ENCODE results near the gene GPR62. TPM values are rescaled to one million over a fixed set of nuclear protein-coding genes. Genes with fewer than 3 reads are reported as not detected.

Gene GPR62
- total and polyA plus RNA-seq, 2 experiments from 2014 or later = not detected

- WGBS, 2 experiments (ENCODE audit: low coverage in 1 of 2, low lambda C conversion rate in 2 of 2, missing lambda C conversion rate in 2 of 2) = 92 to 94% methylated on average over 13 of the region's 13 CpGs
- no peak for TF ChIP-seq EZH2phosphoT487 (IDR thresholded peaks at IDR 0.05; ENCODE audit: insufficient read depth, low read depth)
- no peak for TF ChIP-seq EZH2 (IDR thresholded peaks at IDR 0.05; ENCODE audit: insufficient read depth, poor library complexity, severe bottlenecking)
- H3K27ac ChIP-seq = no peak overlapping the region
- H3K4me3 ChIP-seq = no peak overlapping the region
- in situ Hi-C loops (cut with MboI) = no loop called here
- no peak overlapping the region for H3K4me2 ChIP-seq (ENCODE audit: unreplicated experiment)
- no peak overlapping the region for H2AFZ ChIP-seq
- H3K4me1 ChIP-seq (ENCODE audit: insufficient read depth) = peaks cover 13% of the 10 kb centered on the region
- no peaks in the 10 kb centered on the region for H3K9me3 ChIP-seq (ENCODE audit: low read depth)
- no peaks in the 10 kb centered on the region for H3K27me3 ChIP-seq (replicated peaks; ENCODE audit: insufficient read depth)
- no peak for DNase-seq
- no peaks in the 10 kb centered on the region for H4K20me1 ChIP-seq (ENCODE audit: insufficient read depth)
- no peaks in the 10 kb centered on the region for H3K9me2 ChIP-seq (ENCODE audit: insufficient read depth)
- peaks cover 39% of the 10 kb centered on the region for H3K79me2 ChIP-seq (ENCODE audit: insufficient read depth)
- H3F3A ChIP-seq (ENCODE audit: insufficient read depth) = peaks cover 13% of the 10 kb centered on the region; the same call in 1 of the 2 replicates
- no peaks in the 10 kb centered on the region; the same call in 1 of the 2 replicates for H3K36me3 ChIP-seq (ENCODE audit: low read depth)
- H3K9ac ChIP-seq = no peak overlapping the region
These were observed 17.4 kb upstream of the GPR62 start for GRCh38 chr3:51937611-51938450.

- Histone ChIP-seq H3K4me2 (ENCODE audit: unreplicated experiment) (no peak overlapping the region), H3K4me1 (ENCODE audit: insufficient read depth) (peaks cover 20% of the 10 kb centered on the region), H4K20me1 (ENCODE audit: insufficient read depth) (no peaks in the 10 kb centered on the region), H3K4me3 (no peak overlapping the region), H3K27me3 (replicated peaks; ENCODE audit: insufficient read depth) (no peaks in the 10 kb centered on the region), H3K9me3 (ENCODE audit: low read depth) (no peaks in the 10 kb centered on the region), H3F3A (ENCODE audit: insufficient read depth) (peaks cover 13% of the 10 kb centered on the region; the same call in 1 of the 2 replicates), H3K9me2 (ENCODE audit: insufficient read depth) (no peaks in the 10 kb centered on the region), H2AFZ (no peak overlapping the region), H3K36me3 (ENCODE audit: low read depth) (no peaks in the 10 kb centered on the region; the same call in 1 of the 2 replicates), H3K27ac (no peak overlapping the region), H3K9ac (no peak overlapping the region), H3K79me2 (ENCODE audit: insufficient read depth) (peaks cover 39% of the 10 kb centered on the region)
- no peak for TF ChIP-seq EZH2 (IDR thresholded peaks at IDR 0.05; ENCODE audit: insufficient read depth, poor library complexity, severe bottlenecking)
- no peak for TF ChIP-seq EZH2phosphoT487 (IDR thresholded peaks at IDR 0.05; ENCODE audit: insufficient read depth, low read depth)
- 92 to 94% methylated on average over 9 of the region's 9 CpGs for WGBS, 2 experiments (ENCODE audit: low coverage in 1 of 2, low lambda C conversion rate in 2 of 2, missing lambda C conversion rate in 2 of 2)
- in situ Hi-C loops (cut with MboI) = no loop called here
- no peak for DNase-seq
These were observed 16.3 kb upstream of the GPR62 start for GRCh38 chr3:51938780-51939425.

GRCh38 chr3:51940648-51941462 is 14.3 kb upstream of the GPR62 start:
- Histone ChIP-seq H2AFZ (peak overlapping the region; percentile 76), H3K4me2 (ENCODE audit: unreplicated experiment) (peak overlapping the region; percentile 95), H4K20me1 (ENCODE audit: insufficient read depth) (no peaks in the 10 kb centered on the region), H3K27me3 (replicated peaks; ENCODE audit: insufficient read depth) (no peaks in the 10 kb centered on the region), H3K4me3 (peak overlapping the region; percentile 92), H3K79me2 (ENCODE audit: insufficient read depth) (peaks cover 39% of the 10 kb centered on the region), H3K9me3 (ENCODE audit: low read depth) (no peaks in the 10 kb centered on the region), H3F3A (ENCODE audit: insufficient read depth) (peaks cover 13% of the 10 kb centered on the region; the same call in 1 of the 2 replicates), H3K36me3 (ENCODE audit: low read depth) (no peaks in the 10 kb centered on the region; the same call in 1 of the 2 replicates), H3K9me2 (ENCODE audit: insufficient read depth) (no peaks in the 10 kb centered on the region), H3K4me1 (ENCODE audit: insufficient read depth) (peaks cover 20% of the 10 kb centered on the region), H3K9ac (peak overlapping the region; percentile 89), H3K27ac (peak overlapping the region; percentile 69)
- 19 to 24% methylated on average over 13 of the region's 13 CpGs for WGBS, 2 experiments (ENCODE audit: low coverage in 1 of 2, low lambda C conversion rate in 2 of 2, missing lambda C conversion rate in 2 of 2)
- in situ Hi-C loops (cut with MboI) = no loop called here
- DNase-seq = peak; percentile 72
- TF ChIP-seq EZH2 (IDR thresholded peaks at IDR 0.05; ENCODE audit: insufficient read depth, poor library complexity, severe bottlenecking) (no peak), EZH2phosphoT487 (IDR thresholded peaks at IDR 0.05; ENCODE audit: insufficient read depth, low read depth) (no peak)

- Histone ChIP-seq H3F3A (ENCODE audit: insufficient read depth) (peaks cover 13% of the 10 kb centered on the region; the same call in 1 of the 2 replicates), H3K4me1 (ENCODE audit: insufficient read depth) (peaks cover 20% of the 10 kb centered on the region), H3K27ac (peak overlapping the region; percentile 69), H4K20me1 (ENCODE audit: insufficient read depth) (no peaks in the 10 kb centered on the region), H3K9me3 (ENCODE audit: low read depth) (no peaks in the 10 kb centered on the region), H3K36me3 (ENCODE audit: low read depth) (no peaks in the 10 kb centered on the region; the same call in 1 of the 2 replicates), H3K27me3 (replicated peaks; ENCODE audit: insufficient read depth) (no peaks in the 10 kb centered on the region), H3K9ac (peak overlapping the region; percentile 89), H3K79me2 (ENCODE audit: insufficient read depth) (peaks cover 39% of the 10 kb centered on the region), H2AFZ (peak overlapping the region; percentile 76), H3K4me2 (ENCODE audit: unreplicated experiment) (peak overlapping the region; percentile 95), H3K4me3 (peak overlapping the region; percentile 92), H3K9me2 (ENCODE audit: insufficient read depth) (no peaks in the 10 kb centered on the region)
- 0 to 4% methylated on average over 15 to 16 of the region's 20 CpGs for WGBS, 2 experiments (ENCODE audit: low coverage in 1 of 2, low lambda C conversion rate in 2 of 2, missing lambda C conversion rate in 2 of 2)
- no peak for DNase-seq
- in situ Hi-C loops (cut with MboI) = no loop called here
- TF ChIP-seq EZH2phosphoT487 (IDR thresholded peaks at IDR 0.05; ENCODE audit: insufficient read depth, low read depth) (no peak), EZH2 (IDR thresholded peaks at IDR 0.05; ENCODE audit: insufficient read depth, poor library complexity, severe bottlenecking) (no peak)
These were observed 13.8 kb upstream of the GPR62 start for GRCh38 chr3:51941463-51941797.

Measured in GM23248 (cell line).